GM21786 (cell line): ENCODE measurements around the gene SLC9A8.
"Not testable (repeated sequence)": the region's sequence is repeated elsewhere in the genome, so short reads cannot be mapped to it uniquely, and the experiment has no call there.

Experiments
- ATAC-seq: cut with Tn5 transposase; IDR thresholded peaks from one replicate; pipeline ENCODE4 v1.9.1; 2021; ENCODE audit not compliant: unreplicated experiment

The SLC9A8 gene

GRCh38 chr20:49891476-49892110, 79.0 kb downstream of the SLC9A8 start:
- ATAC-seq, result no peak

GRCh38 chr20:49892260-49892659, 79.6 kb downstream of the SLC9A8 start:
- no peak for ATAC-seq

GRCh38 chr20:49892817-49893216, 80.2 kb downstream of the SLC9A8 start:
- ATAC-seq, result no peak

- no peak for ATAC-seq
Measured at GRCh38 chr20:49893242-49894072, 80.8 kb downstream of the SLC9A8 start.

GRCh38 chr20:49894073-49894470, 81.4 kb downstream of the SLC9A8 start:
- no peak for ATAC-seq

GRCh38 chr20:49895474-49896093, 83.0 kb downstream of the SLC9A8 start:
- not testable (repeated sequence) for ATAC-seq

- ATAC-seq, result no peak
Measured at GRCh38 chr20:49896204-49896603, 83.6 kb downstream of the SLC9A8 start.

- no peak for ATAC-seq
Measured at GRCh38 chr20:49899541-49900383, 87.1 kb downstream of the SLC9A8 start.

- ATAC-seq, result no peak
Measured at GRCh38 chr20:49901588-49901987, 89.0 kb downstream of the SLC9A8 start.

GRCh38 chr20:49904440-49905214, 92.0 kb downstream of the SLC9A8 start:
- ATAC-seq, result no peak

- ATAC-seq, result no peak
Measured at GRCh38 chr20:49905415-49906091, 92.9 kb downstream of the SLC9A8 start.

GRCh38 chr20:49906101-49906604, 93.5 kb downstream of the SLC9A8 start:
- ATAC-seq, result no peak

GRCh38 chr20:49906615-49907154, 94.1 kb downstream of the SLC9A8 start:
- no peak for ATAC-seq

- ATAC-seq, result no peak
Measured at GRCh38 chr20:49907405-49908257, 95.0 kb downstream of the SLC9A8 start.

- no peak for ATAC-seq
Measured at GRCh38 chr20:49908258-49908565, 95.6 kb downstream of the SLC9A8 start.

GRCh38 chr20:49909499-49910339, 97.1 kb downstream of the SLC9A8 start:
- no peak for ATAC-seq

- ATAC-seq, result no peak
Measured at GRCh38 chr20:49910340-49910706, 97.7 kb downstream of the SLC9A8 start.
